ENCODE measurements around the gene FTO. TPM values are rescaled to one million over a fixed set of nuclear protein-coding genes. Genes with fewer than 3 reads are reported as not detected.
"Not testable (repeated sequence)": the region's sequence is repeated elsewhere in the genome, so short reads cannot be mapped to it uniquely, and the experiment has no call there.

The FTO gene
- polyA plus RNA-seq, 4 donors = 81.9 to 101 (median 98.3) TPM

DNA sequence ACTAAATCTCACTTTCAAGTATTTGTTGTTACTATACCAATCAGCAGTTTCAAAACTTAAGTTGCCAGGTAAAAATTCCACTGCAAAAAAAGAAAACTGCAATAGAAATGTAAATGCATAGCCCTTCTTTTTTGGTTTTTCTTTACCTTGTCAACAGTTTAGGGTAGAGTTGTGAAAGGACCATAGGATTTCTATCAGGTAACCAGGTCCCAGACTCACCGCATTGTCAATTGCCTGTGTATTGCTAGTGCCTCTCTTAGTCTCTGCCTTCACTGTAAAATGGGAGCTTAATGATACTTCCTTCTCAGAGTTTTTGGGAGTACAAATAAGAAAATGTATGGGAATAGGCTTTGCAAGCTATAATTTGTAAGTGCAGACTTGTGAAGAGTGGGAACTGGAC, 145.0 kb downstream of the FTO start:
- no peak for DNase-seq (ENCODE audit: low read depth in 4 of 4, low spot score in 3 of 4)

GRCh38 chr16:53849585-53849984, 145.6 kb downstream of the FTO start:
- DNase-seq (ENCODE audit: low read depth in 4 of 4, low spot score in 3 of 4) = no peak

GRCh38 chr16:53849994-53850393, 146.0 kb downstream of the FTO start:
- no peak for DNase-seq (ENCODE audit: low read depth in 4 of 4, low spot score in 3 of 4)

DNA sequence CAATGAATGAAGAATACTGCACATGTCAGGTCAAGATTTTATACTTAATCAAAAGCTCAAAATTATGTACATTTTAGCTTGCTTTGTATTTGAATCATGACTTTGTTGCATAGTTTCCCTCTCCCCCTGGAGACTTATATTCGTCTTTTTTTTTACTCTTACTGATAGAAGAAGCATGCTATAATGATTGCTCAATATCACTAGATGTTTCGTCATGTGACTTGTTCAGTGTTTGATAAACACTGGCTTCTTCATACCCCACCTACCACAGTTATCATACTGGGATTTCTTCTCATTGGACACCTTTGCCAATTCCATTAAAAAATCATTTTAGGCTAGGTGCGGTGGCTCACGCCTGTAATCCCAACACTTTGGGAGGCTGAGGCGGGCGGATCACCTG, 148.7 kb downstream of the FTO start:
- DNase-seq (ENCODE audit: low read depth in 4 of 4, low spot score in 3 of 4) = no peak

DNA sequence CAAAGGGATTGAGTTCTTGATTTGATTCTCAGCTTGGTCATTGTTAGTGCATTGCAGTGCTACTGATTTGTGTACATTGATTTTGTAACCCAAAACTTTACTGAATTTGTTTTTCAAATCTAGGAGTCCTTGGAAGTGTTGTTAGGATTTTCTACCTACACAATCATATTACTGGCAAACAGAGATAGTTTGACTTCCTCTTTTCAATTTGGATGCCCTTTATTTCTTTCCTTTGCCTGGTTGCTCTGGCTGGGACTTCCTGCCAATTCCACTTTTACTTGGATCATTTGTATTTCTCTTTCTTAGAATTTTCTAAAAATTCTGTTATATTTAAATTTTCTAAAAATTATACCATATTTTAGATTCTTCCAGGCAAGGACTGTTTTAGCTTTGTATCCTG, 151.1 kb downstream of the FTO start:
- no peak for DNase-seq (ENCODE audit: low read depth in 4 of 4, low spot score in 3 of 4)

GRCh38 chr16:53855511-53855910, 151.6 kb downstream of the FTO start:
- no peak for DNase-seq (ENCODE audit: low read depth in 4 of 4, low spot score in 3 of 4)

GRCh38 chr16:53859995-53860540, 156.1 kb downstream of the FTO start:
- no peak for DNase-seq (ENCODE audit: low read depth in 4 of 4, low spot score in 3 of 4)

GRCh38 chr16:53863861-53864260, 159.9 kb downstream of the FTO start:
- DNase-seq (ENCODE audit: low read depth in 4 of 4, low spot score in 3 of 4) = no peak

- DNase-seq (ENCODE audit: low read depth in 4 of 4, low spot score in 3 of 4) = no peak
Observed at GRCh38 chr16:53864819-53865493, 161.0 kb downstream of the FTO start.

DNA sequence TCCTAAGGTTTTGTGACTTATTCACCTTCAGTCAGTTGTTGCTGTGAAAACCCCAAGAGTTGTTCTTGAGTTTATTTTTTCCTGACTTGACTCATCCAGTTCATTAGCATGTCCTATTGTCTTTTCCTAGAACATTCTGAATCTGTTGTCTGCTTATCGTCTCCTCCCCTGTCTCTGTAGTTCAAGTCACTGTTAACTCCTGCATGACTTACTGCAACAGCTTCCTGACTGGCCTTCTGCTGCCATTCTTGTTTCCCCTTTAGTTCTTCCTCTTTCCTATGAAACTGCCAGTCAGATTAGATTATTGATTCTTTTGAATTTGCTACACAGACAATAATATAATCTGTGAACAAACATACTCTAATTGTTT, 161.5 kb downstream of the FTO start:
- DNase-seq (ENCODE audit: low read depth in 4 of 4, low spot score in 3 of 4) = no peak

DNA sequence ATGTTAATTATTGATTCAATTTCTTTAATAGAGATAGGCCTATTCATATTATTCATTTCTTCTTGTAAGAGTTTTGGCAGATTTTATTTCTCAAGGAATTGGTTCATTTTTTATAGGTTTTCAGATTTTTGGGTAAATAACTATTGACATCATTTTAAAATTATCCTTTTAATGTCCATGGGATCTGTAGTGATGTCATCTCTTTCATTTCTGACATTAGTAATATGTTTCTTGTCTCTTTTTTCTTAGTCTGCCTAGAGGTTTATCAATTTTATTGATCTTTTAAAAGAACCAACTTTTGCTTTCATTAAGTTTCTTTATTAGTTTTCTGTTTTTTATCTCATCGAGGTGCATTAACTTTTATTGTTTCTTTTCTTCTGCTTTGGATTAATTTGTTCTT, 162.6 kb downstream of the FTO start:
- no peak for DNase-seq (ENCODE audit: low read depth in 4 of 4, low spot score in 3 of 4)

GRCh38 chr16:53870831-53871230, 166.9 kb downstream of the FTO start:
- no peak for DNase-seq (ENCODE audit: low read depth in 4 of 4, low spot score in 3 of 4)

DNA sequence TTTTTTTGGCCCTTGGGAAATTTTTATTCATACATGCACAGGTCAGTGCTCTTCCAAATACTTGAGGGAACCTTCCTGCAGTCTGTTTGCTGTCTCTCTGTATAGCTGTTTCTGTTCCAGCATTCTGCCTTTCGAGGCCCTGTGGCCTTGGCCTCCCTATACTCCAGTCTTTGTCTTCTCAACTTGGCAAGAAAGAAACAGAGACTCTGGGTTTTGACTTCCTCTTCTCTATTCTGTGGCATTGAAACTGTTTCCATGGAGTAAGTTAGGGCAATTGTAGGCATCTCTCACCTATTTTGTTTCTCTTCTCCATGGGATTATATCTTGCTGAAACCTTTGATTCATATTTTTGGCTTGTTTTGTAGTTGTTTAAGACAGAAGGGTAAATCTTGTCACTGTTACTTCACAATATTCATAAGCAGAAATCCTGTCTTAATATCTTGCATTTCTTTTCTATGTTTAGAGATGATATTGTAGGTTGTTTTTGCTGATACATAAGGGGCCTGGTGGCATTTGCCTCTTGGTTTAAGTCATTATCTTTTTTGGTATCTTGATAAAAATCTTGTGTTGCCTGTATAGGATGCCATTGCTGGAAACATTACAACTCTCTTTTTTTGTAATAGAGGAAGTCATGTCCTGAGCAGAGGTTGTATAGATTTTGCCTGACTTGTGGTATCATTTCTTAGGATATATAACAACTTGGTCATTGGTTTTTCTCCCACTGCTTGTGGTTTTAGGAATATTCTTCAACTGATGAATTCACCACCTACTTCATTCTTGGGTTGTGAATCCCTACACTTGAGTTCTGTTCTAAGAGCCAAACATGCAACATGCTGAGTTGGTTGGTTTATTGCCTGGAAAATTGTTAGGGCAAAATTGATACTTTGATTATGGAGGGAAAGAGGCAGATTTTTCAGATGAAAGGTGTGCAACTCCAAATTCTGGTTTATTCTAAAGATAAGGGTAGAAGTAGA, 168.6 kb downstream of the FTO start:
- no peak for DNase-seq (ENCODE audit: low read depth in 4 of 4, low spot score in 3 of 4)

GRCh38 chr16:53876811-53877210, 172.9 kb downstream of the FTO start:
- DNase-seq (ENCODE audit: low read depth in 4 of 4, low spot score in 3 of 4) = no peak

GRCh38 chr16:53878216-53878615, 174.3 kb downstream of the FTO start:
- no peak for DNase-seq (ENCODE audit: low read depth in 4 of 4, low spot score in 3 of 4)

GRCh38 chr16:53881371-53881770, 177.4 kb downstream of the FTO start:
- no peak for DNase-seq (ENCODE audit: low read depth in 4 of 4, low spot score in 3 of 4)

GRCh38 chr16:53882310-53882709, 178.4 kb downstream of the FTO start:
- no peak for DNase-seq (ENCODE audit: low read depth in 4 of 4, low spot score in 3 of 4)

DNA sequence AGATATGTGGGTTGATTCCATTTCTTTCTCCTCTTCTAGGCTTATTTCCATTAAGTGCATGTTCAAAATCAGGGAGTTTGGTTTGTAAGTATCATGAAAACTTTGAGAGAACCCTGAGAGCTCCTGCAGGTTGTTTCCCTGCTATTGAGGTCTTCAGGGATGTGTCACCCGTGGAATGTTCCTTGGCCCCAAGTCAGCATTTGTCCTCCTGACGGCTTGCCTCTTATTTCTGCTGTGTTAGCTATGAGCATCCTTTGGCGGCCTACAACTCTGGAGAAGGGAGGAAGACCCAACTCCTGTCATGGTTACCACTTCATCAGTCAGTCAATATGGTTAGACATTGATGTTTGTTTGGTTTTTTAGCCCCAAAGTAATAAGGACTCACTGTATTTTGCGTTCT, 180.8 kb downstream of the FTO start:
- DNase-seq (ENCODE audit: low read depth in 4 of 4, low spot score in 3 of 4) = no peak

DNA sequence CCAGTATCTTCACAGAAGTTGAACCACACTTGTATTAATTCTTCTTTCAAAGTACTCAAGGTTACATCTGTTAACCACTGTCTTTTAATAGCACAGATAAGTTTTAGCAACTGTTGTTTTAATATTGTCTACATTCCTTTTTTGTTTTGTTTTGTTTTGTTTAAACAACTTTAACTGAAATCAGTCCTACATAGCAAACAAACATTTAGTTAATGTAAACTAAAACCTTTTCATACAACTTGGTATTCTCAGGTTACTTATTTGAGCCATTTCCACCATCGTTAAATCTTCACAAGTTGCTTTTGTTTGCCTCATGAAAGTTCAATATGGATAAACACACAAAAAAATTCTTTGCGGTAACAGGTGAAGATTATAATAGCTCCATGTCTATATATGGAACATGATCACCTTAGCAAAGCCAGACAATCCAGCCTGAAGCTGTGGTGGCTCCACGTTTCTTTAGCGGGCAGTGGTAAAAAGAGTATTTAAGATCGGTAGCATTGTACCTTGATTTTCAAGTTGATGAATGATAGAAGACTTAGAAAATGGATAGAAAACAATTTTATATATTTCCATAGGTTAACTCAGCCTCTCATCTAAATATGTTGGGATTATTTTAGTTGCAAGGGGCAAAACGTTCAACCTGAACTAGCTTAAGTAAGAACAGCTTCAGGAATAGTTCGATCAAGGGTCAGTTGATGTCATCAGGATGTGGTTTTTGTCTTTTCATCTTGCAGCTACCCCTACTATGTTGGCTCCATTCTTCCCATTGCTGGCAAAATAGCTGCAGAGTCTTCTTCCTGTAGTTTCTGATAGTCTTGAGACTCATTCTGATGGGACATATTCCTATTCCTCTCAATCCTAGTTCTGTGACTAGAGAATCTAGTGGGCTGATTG, 182.8 kb downstream of the FTO start:
- DNase-seq (ENCODE audit: low read depth in 4 of 4, low spot score in 3 of 4) = no peak

- DNase-seq (ENCODE audit: low read depth in 4 of 4, low spot score in 3 of 4) = no peak
Observed at GRCh38 chr16:53888222-53888621, 184.3 kb downstream of the FTO start.

DNA sequence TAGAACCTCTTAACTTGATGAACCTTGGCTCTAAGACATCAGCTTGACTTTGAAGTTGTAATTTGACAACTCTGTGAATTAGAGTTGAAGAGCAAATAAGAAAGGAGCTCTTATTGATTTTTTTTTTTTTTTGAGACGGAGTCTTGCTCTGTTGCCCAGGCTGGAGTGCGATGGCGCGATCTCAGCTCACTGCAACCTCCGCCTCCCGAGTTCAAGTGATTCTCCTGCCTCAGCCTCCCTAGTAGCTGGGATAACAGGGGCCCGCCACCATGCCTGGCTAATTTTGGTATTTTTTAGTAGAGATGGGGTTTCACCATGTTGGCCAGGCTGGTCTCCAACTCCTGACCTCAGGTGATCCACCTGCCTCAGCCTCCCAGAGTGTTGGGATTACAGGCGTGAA, 186.9 kb downstream of the FTO start:
- not testable (repeated sequence) for DNase-seq (ENCODE audit: low read depth in 4 of 4, low spot score in 3 of 4)

Measured in right renal pelvis (tissue), 4 donors.